GM12872 (cell line): ENCODE data around the gene ACAP3.

ENCODE experiments used
- CTCF ChIP-seq: IDR thresholded peaks from 3 replicates; pipeline ENCODE4 v1.5.1; 2011; ENCODE audit warnings: low read depth, mild to moderate bottlenecking, low read length, moderate library complexity; ENCODE audit not compliant: insufficient read depth

Gene ACAP3

GRCh38 chr1:1341549-1342021 lies 33.9 kb upstream of the ACAP3 start:
- TF ChIP-seq CTCF, result no peak

DNA sequence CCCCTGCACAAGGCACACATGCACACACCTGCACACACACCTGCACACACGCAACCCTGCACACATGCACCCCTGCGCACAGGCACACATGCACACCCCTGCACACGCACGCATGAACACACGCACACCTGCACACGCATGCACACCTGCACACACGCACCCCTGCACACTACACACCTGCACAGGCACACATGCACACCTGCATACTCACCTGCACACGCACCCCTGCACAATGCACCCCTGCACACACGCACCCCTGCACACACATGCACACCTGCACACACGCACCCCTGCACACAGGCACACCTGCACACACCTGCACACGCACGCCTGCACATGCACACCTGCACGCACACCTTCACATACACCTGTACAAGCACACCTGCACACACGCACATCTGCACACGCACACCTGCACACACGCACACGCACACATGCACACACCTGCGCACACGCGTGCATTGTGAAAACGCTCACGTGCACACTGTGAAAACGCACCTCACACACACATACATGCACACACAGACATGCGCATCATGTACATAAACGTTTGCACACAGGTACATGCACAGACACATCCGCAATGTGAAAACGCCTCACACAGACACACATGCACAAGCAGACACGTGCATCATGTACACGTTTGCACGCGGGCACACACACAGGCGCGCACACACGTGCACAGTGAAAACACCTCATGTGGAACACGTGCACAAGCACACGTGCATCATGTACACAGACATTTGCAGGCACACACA lies 33.2 kb upstream of the ACAP3 start:
- no peak for TF ChIP-seq CTCF

- no peak for TF ChIP-seq CTCF
Measured at GRCh38 chr1:1340185-1340584, 32.5 kb upstream of the ACAP3 start.

- no peak for TF ChIP-seq CTCF
Measured at GRCh38 chr1:1338278-1338677, 30.5 kb upstream of the ACAP3 start.

DNA sequence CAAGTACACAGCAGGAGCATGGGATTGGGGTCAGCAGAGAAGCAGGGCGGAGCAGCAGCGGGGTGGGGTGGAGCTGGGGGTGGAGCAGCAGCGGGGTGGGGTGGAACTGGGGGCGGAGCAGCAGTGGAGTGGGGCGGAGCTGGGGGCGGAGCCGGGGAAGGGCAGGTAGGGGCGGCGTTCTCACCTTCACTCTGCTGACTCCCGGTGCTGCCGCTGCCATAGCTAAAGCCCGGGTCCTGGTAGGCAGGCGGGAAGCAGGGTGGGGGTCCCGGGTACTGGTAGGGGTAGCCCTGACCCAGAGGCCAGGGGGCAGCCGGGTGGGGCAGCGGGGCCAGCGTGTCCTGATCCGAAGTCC lies 30.0 kb upstream of the ACAP3 start:
- no peak for TF ChIP-seq CTCF

GRCh38 chr1:1336931-1337792 lies 29.4 kb upstream of the ACAP3 start:
- TF ChIP-seq CTCF, result no peak

DNA sequence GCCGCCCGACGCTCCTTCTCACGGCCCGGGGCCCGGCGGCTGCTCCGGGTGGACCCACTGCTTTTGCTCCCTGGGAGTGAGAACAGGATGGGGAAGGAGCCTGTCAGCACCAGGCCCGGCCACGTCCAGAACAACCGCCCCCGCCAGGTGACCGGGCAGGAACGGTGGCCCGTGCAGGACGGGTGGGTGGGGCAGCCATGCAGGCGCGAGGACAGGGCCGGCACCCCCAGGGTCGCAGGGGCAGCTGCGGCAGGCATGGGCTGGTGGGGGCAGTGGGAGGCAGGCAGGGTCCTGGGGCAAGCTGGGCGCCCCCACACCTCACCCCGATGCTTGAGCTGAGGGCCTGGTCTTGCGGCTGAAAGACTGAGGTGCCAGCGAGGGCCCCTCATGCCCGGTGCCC lies 28.7 kb upstream of the ACAP3 start:
- no peak for TF ChIP-seq CTCF
